Coronary artery (tissue), 2 donors: ENCODE data around the gene PAIP2B.

ENCODE experiments used
- DNase-seq: peaks from one replicate; pipeline ENCODE4 v3.0.0-alpha.2; 2017; ENCODE audit warnings: low spot score
- H3K27ac ChIP-seq, 2 donors: fragments of 200-600 bp; sonication (generic); one replicate each; pipeline ENCODE4 v1.5.1; 2016 to 2019
- H3K4me3 ChIP-seq: fragments of 200-600 bp; sonication (generic); 2 replicates; pipeline ENCODE4 v1.5.1; 2016; ENCODE audit warnings: mild to moderate bottlenecking, moderate library complexity
- TF ChIP-seq, protein P1 (sequence below): fragments of 200-600 bp; sonication (generic); IDR thresholded peaks from one replicate; pipeline ENCODE4 v1.5.1; 2019; ENCODE audit warnings: antibody characterized with exemption

Gene PAIP2B

DNA sequence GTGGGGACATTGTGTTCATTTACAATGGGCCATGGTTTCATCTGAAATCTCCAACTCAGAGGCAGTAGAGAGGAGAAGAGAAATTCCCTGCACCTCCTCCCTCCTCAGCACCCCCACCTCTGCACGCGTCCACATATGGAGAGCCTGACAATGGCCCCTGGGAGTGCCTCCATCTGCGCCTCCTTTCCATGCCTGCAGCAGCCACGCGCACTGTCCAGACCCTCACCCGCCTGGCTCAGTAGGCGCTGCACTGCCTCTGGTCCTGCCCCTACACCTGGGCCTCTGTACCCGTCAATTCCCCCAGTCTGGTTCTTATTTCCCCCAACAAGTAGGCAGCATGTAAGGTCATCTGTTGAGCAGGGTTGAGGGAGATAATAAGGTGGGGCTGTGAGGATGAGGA is 72.6 kb downstream of the PAIP2B start:
- TF ChIP-seq, protein P1, sequence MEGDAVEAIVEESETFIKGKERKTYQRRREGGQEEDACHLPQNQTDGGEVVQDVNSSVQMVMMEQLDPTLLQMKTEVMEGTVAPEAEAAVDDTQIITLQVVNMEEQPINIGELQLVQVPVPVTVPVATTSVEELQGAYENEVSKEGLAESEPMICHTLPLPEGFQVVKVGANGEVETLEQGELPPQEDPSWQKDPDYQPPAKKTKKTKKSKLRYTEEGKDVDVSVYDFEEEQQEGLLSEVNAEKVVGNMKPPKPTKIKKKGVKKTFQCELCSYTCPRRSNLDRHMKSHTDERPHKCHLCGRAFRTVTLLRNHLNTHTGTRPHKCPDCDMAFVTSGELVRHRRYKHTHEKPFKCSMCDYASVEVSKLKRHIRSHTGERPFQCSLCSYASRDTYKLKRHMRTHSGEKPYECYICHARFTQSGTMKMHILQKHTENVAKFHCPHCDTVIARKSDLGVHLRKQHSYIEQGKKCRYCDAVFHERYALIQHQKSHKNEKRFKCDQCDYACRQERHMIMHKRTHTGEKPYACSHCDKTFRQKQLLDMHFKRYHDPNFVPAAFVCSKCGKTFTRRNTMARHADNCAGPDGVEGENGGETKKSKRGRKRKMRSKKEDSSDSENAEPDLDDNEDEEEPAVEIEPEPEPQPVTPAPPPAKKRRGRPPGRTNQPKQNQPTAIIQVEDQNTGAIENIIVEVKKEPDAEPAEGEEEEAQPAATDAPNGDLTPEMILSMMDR: no peak
- Histone ChIP-seq H3K27ac (no peak overlapping the region), H3K4me3 (no peak overlapping the region)
- no peak for DNase-seq

DNA sequence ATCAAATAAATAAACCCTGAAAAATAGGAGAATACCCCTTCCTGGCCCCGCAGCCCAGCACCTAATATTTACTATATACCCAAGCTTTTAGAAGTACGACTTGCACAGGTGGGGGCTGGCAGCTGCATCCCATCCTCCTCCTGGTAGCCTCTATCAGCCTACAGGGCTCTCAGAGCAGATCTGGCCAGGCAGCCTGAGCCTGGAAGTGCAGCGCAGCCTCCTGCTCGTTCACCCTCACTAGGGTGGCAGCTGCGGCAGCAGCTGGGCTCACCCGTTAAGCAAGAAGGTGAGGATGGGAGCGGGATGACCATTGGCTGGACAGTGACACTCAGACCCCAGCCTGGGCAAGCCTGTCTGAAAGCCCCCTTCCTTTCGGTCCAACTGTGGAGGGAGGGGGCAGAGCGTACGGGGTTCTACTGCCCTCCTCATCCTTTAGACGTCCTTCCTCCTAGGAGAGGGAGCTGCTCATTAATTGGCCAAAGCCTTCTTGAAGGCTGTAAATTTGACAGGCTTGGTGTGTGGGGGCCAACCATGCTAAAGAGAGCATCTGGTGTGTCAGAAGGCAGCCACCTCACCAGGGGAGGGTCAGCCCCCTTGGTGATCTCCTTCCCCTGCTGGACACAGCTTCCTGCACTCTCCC is 73.2 kb downstream of the PAIP2B start:
- Histone ChIP-seq H3K27ac (no peak overlapping the region), H3K4me3 (no peak overlapping the region)
- no peak for DNase-seq
- TF ChIP-seq, protein P1: no peak

DNA sequence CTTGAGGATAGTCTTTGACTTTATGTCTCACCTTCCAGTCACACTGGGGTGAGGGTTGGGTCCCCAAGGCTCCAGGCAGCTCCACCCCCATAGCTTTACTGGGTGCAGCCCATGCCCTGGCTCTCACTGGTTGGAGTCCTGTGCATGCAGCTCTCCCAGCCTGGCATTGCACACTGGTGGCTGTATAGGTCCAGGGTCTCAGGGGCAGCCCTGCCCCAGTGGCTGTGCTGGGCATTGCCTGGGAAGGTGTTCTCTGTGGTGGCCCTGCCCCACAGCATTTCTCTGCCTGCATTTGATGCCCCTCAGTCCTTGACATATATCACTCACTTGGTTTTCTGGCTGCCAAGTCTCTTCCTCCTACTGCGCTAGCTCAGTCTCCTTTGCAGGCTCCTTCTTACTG is 75.3 kb downstream of the PAIP2B start:
- Histone ChIP-seq H3K4me3 (no peak overlapping the region), H3K27ac (no peak overlapping the region)
- no peak for DNase-seq
- TF ChIP-seq, protein P1: no peak

DNA sequence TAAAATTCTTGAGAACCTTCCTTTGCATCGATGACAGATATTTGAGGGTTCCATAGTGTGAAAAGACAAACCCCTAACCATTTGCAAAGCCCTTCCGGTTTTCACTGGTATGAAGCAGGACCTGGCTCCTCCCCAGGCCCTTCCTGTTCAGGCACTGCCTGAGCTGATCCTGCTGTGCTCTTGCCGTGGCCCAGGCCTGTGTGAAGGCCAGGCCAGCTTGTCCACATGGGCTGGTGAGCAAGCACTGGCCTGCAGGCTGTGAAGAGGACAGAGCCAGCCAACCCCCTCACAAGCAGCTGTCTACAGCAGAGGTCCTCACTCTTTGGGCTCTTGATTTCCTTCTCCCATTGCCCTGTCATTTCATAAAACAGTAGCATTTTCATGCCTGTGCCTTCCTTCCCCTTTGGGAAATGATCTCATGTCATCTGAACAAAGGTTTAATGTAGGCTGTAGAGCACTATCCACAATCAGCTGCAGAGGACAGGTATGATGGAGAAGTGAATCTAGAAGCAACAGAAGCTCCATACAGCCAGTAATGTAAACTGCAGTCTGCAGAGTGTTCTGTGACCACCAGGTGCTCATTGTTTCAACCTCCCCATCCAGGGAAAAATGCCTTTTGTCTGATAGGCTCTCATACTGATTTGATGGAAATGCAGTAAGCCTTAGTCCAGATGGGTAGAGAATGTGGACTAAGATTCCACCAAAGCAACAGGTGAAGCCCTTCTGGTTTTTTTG is 76.7 kb downstream of the PAIP2B start:
- no peak for DNase-seq
- Histone ChIP-seq H3K27ac (no peak overlapping the region), H3K4me3 (no peak overlapping the region)
- TF ChIP-seq, protein P1: no peak

DNA sequence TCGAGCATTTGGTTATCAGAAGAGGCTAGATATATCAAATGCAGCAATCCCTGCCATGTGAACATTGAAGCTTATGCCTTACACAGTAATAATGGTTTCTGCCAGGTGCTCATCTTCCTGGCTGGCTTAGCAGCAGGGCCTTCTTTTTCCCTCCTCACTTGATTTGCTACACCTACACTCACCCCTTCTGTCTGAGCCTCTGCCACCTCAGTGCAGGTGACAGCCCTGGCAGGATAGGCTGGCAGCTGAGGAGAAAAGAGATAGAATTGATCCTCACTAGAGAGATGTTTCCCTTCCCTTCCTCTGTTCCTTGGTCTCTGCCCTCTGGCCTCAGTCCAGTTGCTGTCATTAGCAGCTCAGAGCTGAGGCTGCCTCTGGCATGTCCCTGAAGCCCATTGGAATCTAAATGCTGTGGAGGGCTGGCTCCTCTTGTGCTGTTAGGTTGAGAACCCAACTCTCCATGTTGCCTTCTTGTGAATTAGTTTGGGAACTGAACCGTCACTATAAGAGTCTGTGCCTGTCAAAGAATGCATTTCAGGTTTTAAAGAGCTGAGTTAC is 78.3 kb downstream of the PAIP2B start:
- H3K27ac ChIP-seq: no peak overlapping the region
- DNase-seq: no peak

DNA sequence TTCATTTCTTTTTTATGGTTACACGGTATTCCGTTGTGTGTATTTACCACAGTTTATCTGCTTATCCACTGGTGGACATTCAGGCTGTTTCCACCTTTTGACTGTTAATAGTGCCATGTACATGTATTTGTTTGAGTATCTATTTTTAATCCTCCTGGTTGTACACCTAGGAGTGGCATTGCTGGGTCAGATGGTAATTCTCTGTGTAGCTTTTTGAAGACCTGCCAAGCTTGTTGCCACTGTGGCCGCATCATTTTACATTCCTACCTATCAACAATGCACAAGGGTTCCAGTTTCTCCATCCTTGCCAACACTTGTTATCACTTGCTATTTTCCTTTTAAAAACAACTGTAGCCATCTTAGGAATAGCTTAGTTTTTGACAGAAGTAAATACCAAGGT is 83.1 kb downstream of the PAIP2B start:
- Histone ChIP-seq H3K4me3 (no peak overlapping the region), H3K27ac (no peak overlapping the region)
- TF ChIP-seq, protein P1: no peak
- DNase-seq: no peak

More for the DNA sequence above, 78.3 kb downstream of the PAIP2B start:
- H3K4me3 ChIP-seq: no peak overlapping the region
- TF ChIP-seq, protein P1: no peak
